Activated CD4-positive, CD25-positive, alpha-beta regulatory T cell (primary cell): Measurements from ENCODE around the gene PRKRIP1.
A peak's percentile ranks its signal among the peaks of the same experiment; 100 is the strongest.
"Not testable (repeated sequence)": the region's sequence is repeated elsewhere in the genome, so short reads cannot be mapped to it uniquely, and the experiment has no call there.

Experiments
- DNase-seq, 4 experiments: peaks; one replicate each; lab custom pipeline; 2025; lab: John Stamatoyannopoulos, UW

PRKRIP1 gene

GRCh38 chr7:102404005-102404861 lies 8.1 kb downstream of the PRKRIP1 start:
- peak in 1 of 4 experiments; percentile 7 for DNase-seq

- DNase-seq: not testable (repeated sequence)
Measured at GRCh38 chr7:102404862-102405188, 8.7 kb downstream of the PRKRIP1 start.

- DNase-seq: no peak
Measured at GRCh38 chr7:102407910-102408309, 11.7 kb downstream of the PRKRIP1 start.

GRCh38 chr7:102408530-102408929 lies 12.4 kb downstream of the PRKRIP1 start:
- DNase-seq: not testable (repeated sequence)

- no peak for DNase-seq
Measured at GRCh38 chr7:102409340-102409739, 13.2 kb downstream of the PRKRIP1 start.

GRCh38 chr7:102410123-102410522 lies 14.0 kb downstream of the PRKRIP1 start:
- DNase-seq: no peak

GRCh38 chr7:102410918-102411317 lies 14.8 kb downstream of the PRKRIP1 start:
- no peak for DNase-seq

GRCh38 chr7:102412548-102412947 lies 16.4 kb downstream of the PRKRIP1 start:
- no peak for DNase-seq

GRCh38 chr7:102413091-102413490 lies 16.9 kb downstream of the PRKRIP1 start:
- DNase-seq: no peak

- DNase-seq: no peak
Measured at GRCh38 chr7:102413611-102414010, 17.4 kb downstream of the PRKRIP1 start.

- peak in 3 of 4 experiments; percentile 17 to 48 (median 31) for DNase-seq
Measured at GRCh38 chr7:102415685-102416225, 19.6 kb downstream of the PRKRIP1 start.

- no peak for DNase-seq
Measured at GRCh38 chr7:102416406-102416805, 20.2 kb downstream of the PRKRIP1 start.

GRCh38 chr7:102417105-102417504 lies 20.9 kb downstream of the PRKRIP1 start:
- no peak for DNase-seq

GRCh38 chr7:102418592-102418991 lies 22.4 kb downstream of the PRKRIP1 start:
- DNase-seq: no peak

- no peak for DNase-seq
Measured at GRCh38 chr7:102421706-102422240, 25.6 kb downstream of the PRKRIP1 start.

GRCh38 chr7:102424129-102424551 lies 28.0 kb downstream of the PRKRIP1 start:
- no peak for DNase-seq

GRCh38 chr7:102424787-102425218 lies 28.6 kb downstream of the PRKRIP1 start:
- DNase-seq: no peak

- peak; percentile 40 to 62 (median 56) for DNase-seq
Measured at GRCh38 chr7:102425639-102426267, 29.6 kb downstream of the PRKRIP1 start.

- DNase-seq: peak; percentile 31 to 60 (median 36)
Measured at GRCh38 chr7:102426268-102427018, 30.3 kb downstream of the PRKRIP1 start.

GRCh38 chr7:102427019-102427405 lies 30.8 kb downstream of the PRKRIP1 start:
- DNase-seq: no peak

GRCh38 chr7:102429141-102429899 lies 33.2 kb downstream of the PRKRIP1 start:
- no peak for DNase-seq
